Vagina (tissue), 2 donors: ENCODE data around the gene FAM219B.

Source experiments
- CTCF ChIP-seq, 3 experiments: fragments of 450-650 bp in 2 of 3; fragments of 200-600 bp in 1 of 3; sonication (generic) in 1 of 3; IDR thresholded peaks; one replicate each; pipeline ENCODE4 v1.5.1; 2017 to 2019; ENCODE audit warnings: antibody characterized with exemption in 3 of 3, mild to moderate bottlenecking in 2 of 3, moderate library complexity in 2 of 3
- POLR2AphosphoS5 ChIP-seq, 2 donors: sonication (generic); formaldehyde crosslinking; IDR thresholded peaks; one replicate each; pipeline ENCODE4 v1.9.0; 2017; ENCODE audit warnings: antibody characterized with exemption in 2 of 2, mild to moderate bottlenecking in 2 of 2, low read depth in 1 of 2; ENCODE audit not compliant: insufficient read depth in 1 of 2

- TF ChIP-seq POLR2AphosphoS5 (IDR thresholded peaks at IDR 0.05; ENCODE audit: insufficient read depth in 1 of 2, low read depth in 1 of 2) = no peak
- no peak for TF ChIP-seq CTCF (IDR thresholded peaks at IDR 0.05)
These were observed 48.4 kb upstream of the FAM219B start for GRCh38 chr15:74955017-74955416.
